ENCODE data around the gene PAM.

Gene PAM

DNA sequence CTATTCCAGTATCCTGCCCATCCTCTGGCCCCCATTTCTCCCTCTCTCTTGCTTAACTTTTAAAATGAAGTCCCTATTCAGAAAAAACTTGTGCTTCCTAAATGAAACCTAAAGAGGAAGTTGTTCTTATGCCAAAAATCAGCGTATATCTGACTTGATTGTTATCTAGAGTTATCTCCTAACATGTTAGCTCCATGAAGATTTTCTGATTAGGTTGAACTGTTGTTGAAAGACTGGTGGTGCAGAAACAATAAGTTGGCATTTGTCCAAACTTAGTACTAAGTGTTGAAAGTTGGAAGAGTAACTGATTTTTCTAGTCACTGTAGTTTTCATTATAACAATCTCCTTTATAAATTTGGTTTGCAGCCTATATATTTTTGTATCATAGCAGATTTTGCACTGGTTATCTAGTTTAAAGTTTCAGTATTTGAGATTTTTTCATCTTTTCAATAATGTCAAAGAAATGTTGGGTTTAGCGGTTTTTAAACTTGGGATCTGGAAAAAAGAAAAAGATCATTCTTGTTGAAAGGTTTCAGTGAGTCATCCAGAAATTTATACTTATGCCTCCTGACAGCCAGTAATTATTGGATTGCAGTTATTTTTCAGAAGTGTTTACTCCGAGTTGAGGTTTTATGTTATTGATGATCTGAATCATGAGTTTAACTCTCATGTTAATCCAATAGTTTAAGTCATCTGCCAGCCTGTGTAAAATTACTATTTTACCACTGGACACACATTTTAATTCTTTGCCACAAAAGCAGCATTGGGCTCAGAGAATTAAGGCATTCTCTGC lies 60.6 kb downstream of the PAM start:
- DNase-seq: no peak

DNA sequence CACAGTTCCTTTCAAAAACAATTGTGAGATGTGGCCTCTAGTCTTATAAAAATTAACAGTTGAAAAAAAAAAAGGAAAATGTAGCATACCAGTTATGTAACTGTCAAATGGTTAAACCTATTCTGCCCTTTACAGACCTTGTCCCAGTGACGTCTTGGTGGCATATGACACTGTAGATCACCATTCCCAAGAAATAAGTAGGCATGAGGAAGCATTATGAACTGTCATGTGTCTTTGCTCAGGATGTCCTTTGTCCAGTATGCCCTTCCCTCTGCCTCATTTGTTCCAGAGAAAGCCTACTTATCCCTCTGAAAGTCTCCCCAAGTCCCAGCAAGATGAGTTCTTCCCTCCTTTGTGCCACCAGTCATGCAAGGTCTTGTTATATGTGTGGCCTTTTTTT lies 63.2 kb downstream of the PAM start:
- no peak for DNase-seq

DNA sequence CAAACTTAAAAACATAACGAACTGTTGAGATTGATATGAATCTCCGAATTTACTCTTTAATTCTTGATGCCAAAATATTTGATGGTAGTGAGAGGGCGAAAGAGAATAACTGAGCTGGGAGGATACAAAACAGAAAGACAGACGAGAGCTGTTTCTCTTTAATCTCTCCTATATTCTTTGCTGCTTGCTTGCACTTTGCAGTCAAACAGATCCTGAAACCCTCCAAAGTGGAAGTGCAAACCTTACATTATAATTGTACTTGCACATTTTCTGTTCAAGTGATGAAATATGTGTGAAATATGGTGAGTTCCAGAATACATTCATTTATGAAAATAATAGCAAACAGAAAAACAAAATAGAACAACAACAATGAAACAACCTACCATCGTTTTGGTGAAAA lies 63.8 kb downstream of the PAM start:
- DNase-seq: no peak

DNA sequence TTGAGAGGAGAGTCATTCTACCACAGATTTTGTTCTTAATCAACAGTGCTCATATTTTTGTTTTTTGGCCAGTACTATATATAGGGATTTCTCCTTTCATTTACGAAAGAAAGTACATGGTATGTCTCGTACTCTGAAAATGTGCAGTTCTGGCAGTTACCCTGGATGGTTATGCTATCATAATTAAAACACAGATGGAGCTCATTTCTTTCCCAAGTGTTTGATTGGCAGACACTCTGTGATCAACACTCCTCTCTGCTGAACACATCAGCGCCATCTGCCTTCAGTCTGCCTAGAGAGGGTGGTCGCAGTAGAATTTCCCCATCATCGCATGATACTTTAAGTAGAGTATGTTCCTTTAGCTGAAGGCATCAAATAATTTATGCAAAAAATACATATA lies 64.5 kb downstream of the PAM start:
- DNase-seq: no peak

DNA sequence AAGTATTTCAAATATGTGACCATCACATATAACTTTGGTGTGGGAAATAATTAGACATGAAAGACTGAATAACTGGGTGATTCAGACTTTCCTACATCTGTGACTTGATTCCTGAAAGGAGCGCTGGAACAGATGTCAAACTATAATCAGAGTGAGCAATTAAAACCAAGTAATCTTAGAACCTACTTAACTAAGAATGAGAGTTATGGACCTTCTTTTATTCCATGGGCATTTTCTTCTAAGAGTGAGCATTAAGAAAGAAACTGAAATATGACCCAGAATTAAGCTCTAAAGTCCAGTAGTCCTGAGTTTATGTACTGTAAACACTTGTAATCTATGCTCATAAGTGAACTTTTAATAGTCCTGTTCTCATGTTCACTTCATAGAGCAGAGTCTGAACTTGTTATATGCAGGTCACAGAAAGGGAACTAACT lies 68.4 kb downstream of the PAM start:
- DNase-seq: peak in 1 of 2 experiments; percentile 27

DNA sequence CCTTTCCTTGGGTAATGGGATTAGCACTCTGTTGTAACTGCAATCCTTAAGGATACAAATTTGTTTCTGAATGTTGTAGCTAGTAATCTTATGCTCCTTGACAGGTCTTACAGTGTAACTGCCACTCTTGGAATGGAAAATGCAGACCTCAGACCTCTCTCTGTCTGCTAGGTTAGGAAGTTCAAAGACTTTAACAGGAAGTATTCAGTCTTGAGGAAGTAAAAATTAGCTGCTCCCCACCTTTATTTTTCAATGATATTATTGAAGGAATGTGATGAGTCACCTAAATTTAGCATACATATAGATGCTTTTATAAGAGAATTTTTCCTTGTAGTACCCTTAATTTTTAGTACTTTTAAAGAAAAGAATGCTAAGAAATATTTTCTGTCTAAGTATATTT lies 71.5 kb downstream of the PAM start:
- no peak for DNase-seq

DNA sequence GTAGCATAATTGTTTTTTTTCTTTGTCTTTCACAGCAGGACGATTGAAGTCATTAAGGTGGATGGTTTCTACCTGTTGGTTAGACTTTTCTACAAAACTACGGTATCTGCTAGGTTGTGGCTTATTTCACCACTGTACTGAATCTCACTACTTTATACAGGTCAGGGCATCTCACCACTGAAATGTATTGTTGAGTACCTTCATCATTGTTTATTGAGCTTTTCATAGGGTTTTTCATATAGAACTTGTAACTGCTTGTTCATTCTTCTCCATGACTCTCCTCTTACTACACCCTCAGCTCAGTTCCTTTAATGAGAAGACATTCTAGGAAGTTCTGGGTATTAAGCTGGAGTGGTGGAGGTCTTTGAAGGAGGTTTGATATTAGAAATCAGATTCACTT lies 75.1 kb downstream of the PAM start:
- DNase-seq: no peak

DNA sequence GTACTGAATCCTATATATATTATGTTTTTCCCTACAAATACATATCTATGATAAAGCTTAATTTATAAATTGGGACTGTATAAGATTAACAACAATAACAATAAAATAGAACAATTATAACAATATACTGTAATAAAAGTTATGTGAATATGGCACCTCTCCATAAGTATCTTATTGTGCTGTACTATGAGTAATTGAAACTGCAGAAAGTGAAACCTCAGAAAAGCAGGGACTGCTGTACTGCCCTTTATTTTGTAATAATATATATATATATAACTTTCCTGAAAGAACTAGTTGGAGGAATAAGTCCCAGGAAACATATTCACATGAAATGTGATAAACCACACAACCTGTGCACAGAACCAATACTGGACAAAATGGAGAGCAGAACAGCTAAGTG lies 77.3 kb downstream of the PAM start:
- DNase-seq: no peak

DNA sequence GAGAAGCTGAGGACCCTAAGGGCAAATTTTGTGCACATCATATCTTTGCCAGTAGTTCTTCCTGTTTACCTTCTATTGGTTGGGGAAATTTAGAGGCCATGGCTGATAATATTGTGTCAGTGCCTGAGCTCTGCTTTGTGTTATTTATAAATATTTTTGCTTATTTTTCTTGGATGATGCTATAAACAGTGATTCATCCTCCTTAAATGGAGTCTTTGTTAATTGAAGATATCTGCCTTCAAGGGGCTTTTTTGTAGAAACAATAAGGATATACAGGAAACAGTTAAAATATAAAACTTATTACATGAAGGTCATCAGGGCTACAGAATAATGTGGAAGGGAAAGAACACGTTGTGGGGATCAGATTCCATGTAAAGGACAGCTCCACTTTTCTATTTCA lies 78.0 kb downstream of the PAM start:
- no peak for DNase-seq

GRCh38 chr5:102834438-102834964 lies 79.4 kb downstream of the PAM start:
- DNase-seq: no peak

GRCh38 chr5:102835717-102836116 lies 80.6 kb downstream of the PAM start:
- no peak for DNase-seq

DNA sequence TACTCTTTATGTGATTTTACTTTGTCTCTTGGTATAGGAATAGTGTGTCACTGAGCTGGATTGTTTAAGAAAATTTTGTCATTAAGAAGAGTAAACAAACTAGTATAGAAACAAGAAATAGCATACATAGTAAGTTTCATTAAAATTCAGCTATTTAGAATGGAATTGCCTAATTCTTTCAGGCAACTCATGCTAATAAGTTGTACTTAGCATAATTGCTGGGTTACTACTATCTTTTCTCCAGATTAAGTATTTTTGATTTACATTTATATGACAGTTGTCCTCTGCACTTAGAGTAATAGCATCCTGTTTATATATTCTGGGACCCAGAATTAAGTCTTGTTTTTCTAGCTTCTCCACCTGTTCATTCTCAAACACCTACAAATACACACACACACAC lies 85.9 kb downstream of the PAM start:
- DNase-seq: no peak

- no peak for DNase-seq
Observed at GRCh38 chr5:102843997-102844396, 88.9 kb downstream of the PAM start.

- DNase-seq: no peak
Observed at GRCh38 chr5:102845041-102845440, 89.9 kb downstream of the PAM start.

GRCh38 chr5:102850503-102850902 lies 95.4 kb downstream of the PAM start:
- no peak for DNase-seq

GRCh38 chr5:102853680-102854079 lies 98.6 kb downstream of the PAM start:
- DNase-seq: no peak

DNA sequence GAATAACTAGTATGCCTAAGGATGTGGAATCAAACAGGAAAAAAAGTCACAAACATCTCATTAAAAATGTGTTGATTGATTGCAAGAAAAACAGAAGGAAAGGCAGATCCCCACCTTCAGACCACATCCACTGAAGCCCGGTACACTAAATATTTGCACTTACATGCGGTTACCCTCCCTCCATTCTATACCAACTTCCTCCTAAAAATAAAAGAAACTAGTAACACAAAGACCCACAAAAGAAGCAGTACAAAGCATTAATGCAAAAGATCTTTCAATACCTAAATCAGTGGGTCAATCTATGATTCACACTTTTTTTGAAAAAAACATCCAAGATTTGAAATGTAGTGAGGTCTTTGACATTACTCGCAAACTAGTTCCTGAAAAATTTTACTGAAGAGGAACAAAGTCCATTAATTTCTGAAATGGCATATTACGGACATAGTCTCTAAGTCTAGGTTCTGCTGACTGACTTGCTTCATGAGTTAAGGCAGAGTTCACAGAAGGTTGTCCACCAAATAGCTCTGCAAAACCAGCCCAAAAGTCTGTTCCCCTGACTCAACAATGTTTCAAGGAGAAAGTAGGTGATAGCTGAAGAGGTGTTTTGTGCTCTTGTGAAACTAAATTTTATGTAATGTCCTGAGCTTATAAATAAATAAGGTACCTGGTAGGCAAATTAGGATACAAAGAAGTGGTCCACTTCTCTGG lies 100.7 kb downstream of the PAM start:
- DNase-seq: no peak

GRCh38 chr5:102856389-102856777 lies 101.3 kb downstream of the PAM start:
- peak in 1 of 2 experiments; percentile 38 for DNase-seq

DNA sequence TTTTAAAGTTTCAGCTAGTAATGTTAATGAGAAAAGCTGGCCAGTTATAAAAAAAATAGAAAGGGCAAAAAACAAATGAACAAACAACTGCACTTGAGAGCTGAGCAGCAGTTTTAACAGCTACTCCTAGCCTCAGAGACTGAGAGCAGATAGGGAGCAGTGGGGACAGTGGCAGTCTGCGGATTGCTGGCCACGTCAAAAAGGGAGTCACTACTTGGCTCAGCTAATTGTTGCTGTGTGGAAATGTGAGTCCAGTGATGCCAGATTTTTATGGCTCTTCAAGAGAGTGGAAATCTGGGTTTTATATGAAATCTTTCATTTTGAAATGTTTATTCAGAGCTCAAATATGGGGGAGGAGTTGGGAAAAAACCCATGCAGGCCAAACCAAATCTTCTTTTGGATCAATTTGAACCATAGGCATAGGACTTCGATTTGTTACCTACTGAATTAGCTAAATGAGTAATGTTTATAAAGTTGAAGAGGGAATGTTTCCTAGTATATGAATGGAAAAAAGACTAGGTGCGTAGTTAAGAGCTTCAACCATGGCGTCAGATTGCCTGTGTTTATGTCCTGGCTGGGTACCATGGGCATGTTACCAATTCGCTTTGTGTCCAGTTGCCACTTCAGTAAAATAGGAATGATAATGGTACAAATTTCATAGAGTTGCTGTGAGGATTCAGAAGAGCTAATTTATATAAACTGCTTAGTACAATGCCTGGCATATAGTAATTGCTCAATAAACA lies 102.1 kb downstream of the PAM start:
- no peak for DNase-seq

- peak in 1 of 2 experiments; percentile 14 for DNase-seq
Observed at GRCh38 chr5:102858221-102858620, 103.1 kb downstream of the PAM start.

DNA sequence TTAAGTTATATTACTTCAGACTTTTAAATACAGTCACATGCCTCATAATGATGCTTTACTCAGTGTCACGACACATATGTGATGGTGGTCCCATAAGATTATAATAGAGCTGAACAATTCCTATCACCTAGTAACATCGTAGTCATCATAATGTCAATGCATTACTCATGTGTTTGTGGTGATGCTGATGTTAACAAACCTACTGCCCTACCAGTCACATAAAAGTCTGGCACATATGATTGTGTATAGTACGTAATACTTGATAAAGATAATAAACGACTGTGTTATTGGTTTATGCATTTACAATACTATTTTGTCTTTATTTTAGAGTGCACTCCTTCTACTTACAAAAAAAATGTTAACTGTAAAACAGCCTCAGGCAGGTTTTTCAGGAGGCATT lies 103.7 kb downstream of the PAM start:
- DNase-seq: peak in 1 of 2 experiments; percentile 17

DNA sequence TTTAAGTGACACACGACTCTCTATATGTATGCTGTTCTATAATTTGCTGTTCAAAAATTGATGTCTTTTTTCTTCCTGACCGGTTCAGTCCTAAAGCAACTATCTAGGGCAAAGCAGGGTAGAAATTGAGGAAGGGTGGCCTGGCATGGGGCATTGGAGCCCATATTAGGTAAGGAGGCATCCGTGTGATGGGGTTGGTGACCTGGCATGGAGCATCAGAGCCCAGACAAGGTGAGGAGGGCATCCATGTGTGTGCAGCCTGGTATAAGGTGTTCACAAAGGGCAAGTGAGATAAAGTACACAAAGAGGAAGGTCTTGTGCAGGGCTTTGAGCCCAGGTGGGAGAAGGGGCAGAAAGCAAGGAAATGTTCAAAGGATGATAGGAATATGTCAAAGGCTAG lies 104.9 kb downstream of the PAM start:
- no peak for DNase-seq

DNA sequence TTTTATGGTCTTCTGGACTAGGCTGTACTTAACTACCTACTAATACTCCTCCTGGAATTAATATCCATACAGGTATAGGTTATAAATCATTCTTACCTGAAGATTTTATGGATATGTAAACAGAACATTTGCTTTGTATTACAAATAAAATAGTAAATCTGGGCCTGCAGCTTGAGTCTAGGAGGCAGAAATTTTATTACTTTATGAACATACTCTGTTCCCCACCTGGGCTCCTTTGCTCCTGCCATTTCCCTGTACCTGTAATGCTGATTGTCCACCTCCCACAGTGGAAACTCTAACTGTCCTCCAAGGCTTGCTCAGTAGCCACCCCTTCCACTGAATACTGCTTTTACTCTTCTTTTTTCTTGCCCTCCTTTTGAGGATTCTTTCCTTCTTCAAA lies 108.0 kb downstream of the PAM start:
- DNase-seq: no peak
